IPS DF 19.7 (cell line): ENCODE data around the gene MMRN2.

Experiments
- DNase-seq: peaks from one replicate; pipeline ENCODE4 v3.0.0-alpha.2; 2013; ENCODE audit warnings: low read depth, low spot score

The MMRN2 gene

GRCh38 chr10:86969421-86970041, 12.1 kb upstream of the MMRN2 start:
- DNase-seq, result no peak

GRCh38 chr10:86968994-86969355, 11.6 kb upstream of the MMRN2 start:
- DNase-seq, result no peak

- DNase-seq, result no peak
Observed at GRCh38 chr10:86968271-86968993, 11.0 kb upstream of the MMRN2 start, which contains the start of gene ADIRF. Gene ADIRF (plus strand): TSS chr10:86968482. CDS start chr10:86968545, 63 bp downstream.

GRCh38 chr10:86967481-86967941, 10.1 kb upstream of the MMRN2 start:
- DNase-seq, result no peak

GRCh38 chr10:86965986-86966654, 8.7 kb upstream of the MMRN2 start:
- DNase-seq, result no peak

GRCh38 chr10:86964847-86965190, 7.4 kb upstream of the MMRN2 start:
- DNase-seq, result no peak

GRCh38 chr10:86964061-86964846, 6.8 kb upstream of the MMRN2 start:
- no peak for DNase-seq

GRCh38 chr10:86963341-86963919, 6.0 kb upstream of the MMRN2 start:
- DNase-seq, result no peak

- DNase-seq, result no peak
Observed at GRCh38 chr10:86962981-86963310, 5.5 kb upstream of the MMRN2 start.

- DNase-seq, result no peak
Observed at GRCh38 chr10:86962136-86962980, 4.9 kb upstream of the MMRN2 start.

- no peak for DNase-seq
Observed at GRCh38 chr10:86961481-86962091, 4.2 kb upstream of the MMRN2 start.

GRCh38 chr10:86960863-86961434, 3.5 kb upstream of the MMRN2 start:
- DNase-seq, result no peak

- no peak for DNase-seq
Observed at GRCh38 chr10:86960003-86960862, 2.8 kb upstream of the MMRN2 start.

GRCh38 chr10:86959737-86960002, 2.3 kb upstream of the MMRN2 start:
- DNase-seq, result no peak

- DNase-seq, result no peak
Observed at GRCh38 chr10:86958901-86959736, 1.7 kb upstream of the MMRN2 start.

- no peak for DNase-seq
Observed at GRCh38 chr10:86958116-86958900, 893 bp upstream of the MMRN2 start, which contains the start of gene SNCG. Gene SNCG (plus strand): TSS chr10:86958599. CDS start chr10:86958698, 99 bp downstream.

GRCh38 chr10:86956848-86957448, 467 bp downstream of the MMRN2 start:
- no peak for DNase-seq
